IMR-90 (cell line): Measurements from ENCODE around the gene TIMM10.

ENCODE experiments used
- NFE2L2 ChIP-seq: fragments of 150-350 bp; IDR thresholded peaks from 2 replicates; pipeline ENCODE4 v1.6.1; 2016; ENCODE audit warnings: low read depth, mild to moderate bottlenecking, low read length
- USF2 ChIP-seq: fragments of 150-350 bp; IDR thresholded peaks from 2 replicates; pipeline ENCODE4 v1.6.1; 2017; ENCODE audit warnings: mild to moderate bottlenecking, antibody characterized with exemption, low read length, low read depth

DNA sequence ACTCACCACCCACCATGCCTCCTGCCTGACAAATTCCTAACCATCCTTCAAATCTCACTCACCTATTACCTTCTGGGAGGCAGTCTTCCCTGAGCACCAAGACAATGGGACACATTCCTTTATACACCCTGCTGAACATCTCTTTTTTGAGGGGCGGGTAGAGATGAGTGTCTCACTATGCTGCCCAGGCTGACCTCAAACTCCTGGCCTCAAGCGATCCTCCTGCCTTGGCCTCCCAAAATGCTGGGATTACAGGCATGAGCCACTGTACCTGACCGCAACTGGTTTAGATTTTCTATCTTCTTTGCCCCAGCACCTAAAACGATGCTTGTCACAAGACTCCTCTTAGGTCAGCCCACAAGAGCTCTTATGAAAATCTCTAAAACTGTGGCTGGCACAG, 7.1 kb downstream of the TIMM10 start:
- TF ChIP-seq NFE2L2 (no peak), USF2 (no peak)
